SU-DHL-6 (cell line): ENCODE results near the gene CHP2.

ENCODE experiments used
- H2AFZ ChIP-seq: fragments of 200-600 bp; sonication (generic); 2 replicates; pipeline ENCODE4 v1.6.1; 2014; ENCODE audit warnings: low read depth, mild to moderate bottlenecking, moderate library complexity, mixed read lengths, antibody characterized with exemption, low read length; ENCODE audit not compliant: severe bottlenecking
- H3F3A ChIP-seq: fragments of 200-600 bp; shearing (Covaris generic); 2 replicates; pipeline ENCODE4 v1.6.0; 2016; ENCODE audit warnings: antibody characterized with exemption, mild to moderate bottlenecking; ENCODE audit not compliant: insufficient read depth
- H3K27ac ChIP-seq: fragments of 200-600 bp; sonication (generic); 2 replicates; pipeline ENCODE4 v1.5.1; 2016; ENCODE audit warnings: low read depth, mild to moderate bottlenecking, low read length, moderate library complexity, mixed read lengths
- H3K27me3 ChIP-seq: fragments of 200-600 bp; sonication (generic), shearing (Covaris generic); 2 replicates; pipeline ENCODE4 v1.6.0; 2014; ENCODE audit warnings: mild to moderate bottlenecking, low read length
- H3K36me3 ChIP-seq: fragments of 200-600 bp; sonication (generic); 2 replicates; pipeline ENCODE4 v1.6.1; 2014; ENCODE audit warnings: mild to moderate bottlenecking, low read length, mixed read lengths
- H3K4me2 ChIP-seq: fragments of 300-600, 200-600 bp; shearing (Covaris generic), sonication (generic); 2 replicates; pipeline ENCODE4 v1.6.0; 2014; ENCODE audit warnings: low read length, low read depth, mild to moderate bottlenecking; ENCODE audit not compliant: poor library complexity, severe bottlenecking
- H3K4me3 ChIP-seq: fragments of 200-600 bp; sonication (generic); 2 replicates; pipeline ENCODE4 v1.5.1; 2014; ENCODE audit warnings: antibody characterized with exemption, low read length, mild to moderate bottlenecking, mixed read lengths; ENCODE audit not compliant: insufficient read depth, poor library complexity, severe bottlenecking
- H3K79me2 ChIP-seq: fragments of 200-600 bp; sonication (generic); 2 replicates; pipeline ENCODE4 v1.6.1; 2014; ENCODE audit warnings: mild to moderate bottlenecking, low read length, moderate library complexity; ENCODE audit not compliant: insufficient read depth
- H3K9ac ChIP-seq: fragments of 200-600 bp; sonication (generic); 2 replicates; pipeline ENCODE4 v1.7.0; 2014; ENCODE audit warnings: mild to moderate bottlenecking, low read length
- H3K9me2 ChIP-seq: fragments of 200-600 bp; sonication (generic); replicated peaks from 2 replicates; pipeline ENCODE4 v1.6.1; 2014; ENCODE audit warnings: low read length; ENCODE audit not compliant: insufficient read depth
- H3K9me3 ChIP-seq: fragments of 200-600 bp; sonication (generic); 2 replicates; pipeline ENCODE4 v1.6.1; 2014; ENCODE audit warnings: low read length, mixed read lengths; ENCODE audit not compliant: insufficient read depth
- H4K20me1 ChIP-seq: fragments of 200-600 bp; sonication (generic); 2 replicates; pipeline ENCODE4 v1.6.1; 2014; ENCODE audit warnings: low read depth, mild to moderate bottlenecking, antibody characterized with exemption, low read length, moderate library complexity, mixed read lengths
- EZH2phosphoT487 ChIP-seq: fragments of 200-600 bp; sonication (generic), shearing (Covaris generic); conservative IDR thresholded peaks from 2 replicates; pipeline ENCODE4 v1.6.1; 2018; ENCODE audit warnings: mild to moderate bottlenecking, antibody characterized with exemption, low read length, moderate library complexity, mixed read lengths
- TF ChIP-seq, protein P1 (sequence below): fragments of 200-600 bp; sonication (generic); IDR thresholded peaks from one replicate; pipeline ENCODE4 v1.5.1; 2017; ENCODE audit warnings: antibody characterized with exemption, mild to moderate bottlenecking, low read length, moderate library complexity; ENCODE audit not compliant: insufficient read depth, poor library complexity, severe bottlenecking

CHP2 gene

DNA sequence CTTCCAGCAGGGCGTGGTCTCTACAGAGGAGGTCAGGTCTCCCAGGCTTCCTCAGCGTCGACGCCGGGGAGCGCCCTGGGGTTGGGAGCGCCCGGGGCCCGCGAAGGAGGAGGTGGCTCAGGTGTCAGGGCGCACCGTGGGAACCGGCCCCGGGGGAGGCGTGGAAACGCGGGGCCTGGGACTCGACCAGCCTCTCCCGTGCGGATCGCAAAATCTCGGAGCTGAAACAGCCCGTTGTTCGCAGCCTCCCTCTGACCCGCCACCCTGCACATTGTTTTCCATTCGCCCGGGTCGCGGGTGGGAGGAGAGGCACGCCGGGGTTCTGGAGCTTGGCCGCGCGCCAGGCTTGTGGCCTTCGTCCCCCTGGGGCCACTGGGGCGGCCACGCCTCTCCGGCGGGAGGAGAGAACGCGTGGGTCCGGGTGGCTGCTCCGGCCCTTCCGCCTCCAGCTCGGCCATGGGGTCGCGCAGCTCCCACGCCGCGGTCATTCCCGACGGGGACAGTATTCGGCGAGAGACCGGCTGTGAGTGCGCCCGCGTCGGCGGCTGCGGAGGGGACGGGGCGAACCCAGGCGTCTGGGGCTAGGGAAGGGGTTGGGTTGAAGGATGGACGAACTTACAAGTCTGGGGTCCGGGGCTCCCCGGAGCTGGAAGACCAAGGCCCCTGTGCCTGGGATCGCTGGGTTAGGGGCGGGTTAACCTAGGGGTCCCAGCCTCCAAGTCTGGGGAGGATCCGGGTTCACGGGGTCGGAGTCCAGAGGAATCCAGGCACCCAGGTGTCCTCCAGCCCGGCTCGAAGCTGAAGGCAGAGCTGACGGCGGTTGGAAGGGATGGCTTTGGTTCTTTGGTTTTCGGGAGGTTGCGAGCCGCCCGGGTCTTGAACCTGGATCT, at the start of gene CHP2:
TSS of gene CHP2 (plus strand) at position 433 of the 890 bp plus-strand sequence. CDS start at position 457, 24 bp downstream.
- Histone ChIP-seq H3K4me2 (no peak within 1 kb of the TSS), H2AFZ (no peak within 1 kb of the TSS), H4K20me1 (no peaks in the 10 kb centered on the region), H3K36me3 (no peaks in the 10 kb centered on the region), H3K9ac (no peak within 1 kb of the TSS), H3K9me3 (no peaks in the 10 kb centered on the region), H3K27ac (no peak within 1 kb of the TSS), H3K79me2 (no peaks in the 10 kb centered on the region), H3K4me3 (no peak within 1 kb of the TSS), H3K9me2 (no peaks in the 10 kb centered on the region), H3K27me3 (no peaks in the 10 kb centered on the region), H3F3A (no peaks in the 10 kb centered on the region)
- TF ChIP-seq, protein P1, sequence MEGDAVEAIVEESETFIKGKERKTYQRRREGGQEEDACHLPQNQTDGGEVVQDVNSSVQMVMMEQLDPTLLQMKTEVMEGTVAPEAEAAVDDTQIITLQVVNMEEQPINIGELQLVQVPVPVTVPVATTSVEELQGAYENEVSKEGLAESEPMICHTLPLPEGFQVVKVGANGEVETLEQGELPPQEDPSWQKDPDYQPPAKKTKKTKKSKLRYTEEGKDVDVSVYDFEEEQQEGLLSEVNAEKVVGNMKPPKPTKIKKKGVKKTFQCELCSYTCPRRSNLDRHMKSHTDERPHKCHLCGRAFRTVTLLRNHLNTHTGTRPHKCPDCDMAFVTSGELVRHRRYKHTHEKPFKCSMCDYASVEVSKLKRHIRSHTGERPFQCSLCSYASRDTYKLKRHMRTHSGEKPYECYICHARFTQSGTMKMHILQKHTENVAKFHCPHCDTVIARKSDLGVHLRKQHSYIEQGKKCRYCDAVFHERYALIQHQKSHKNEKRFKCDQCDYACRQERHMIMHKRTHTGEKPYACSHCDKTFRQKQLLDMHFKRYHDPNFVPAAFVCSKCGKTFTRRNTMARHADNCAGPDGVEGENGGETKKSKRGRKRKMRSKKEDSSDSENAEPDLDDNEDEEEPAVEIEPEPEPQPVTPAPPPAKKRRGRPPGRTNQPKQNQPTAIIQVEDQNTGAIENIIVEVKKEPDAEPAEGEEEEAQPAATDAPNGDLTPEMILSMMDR = no peak
- TF ChIP-seq EZH2phosphoT487 = no peak

DNA sequence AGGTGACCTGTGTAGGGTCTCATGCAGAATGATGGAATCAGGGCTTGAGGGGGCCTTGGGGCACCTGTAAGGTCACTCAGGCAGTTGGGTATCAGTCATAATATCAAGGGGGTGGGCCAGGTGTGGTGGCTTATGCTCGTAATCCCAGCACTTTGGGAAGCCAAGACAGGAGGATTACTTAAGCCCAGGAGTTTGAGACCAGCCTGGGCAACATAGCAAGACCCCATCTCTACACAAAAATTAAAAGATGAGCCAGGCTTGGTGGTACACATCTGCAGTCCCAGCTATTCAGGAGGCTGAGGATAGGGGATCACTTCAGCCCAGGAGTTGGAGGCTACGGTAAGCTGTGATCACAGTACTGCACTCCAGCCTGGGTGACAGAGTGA, 49.3 kb upstream of the CHP2 start:
- no peaks in the 10 kb centered on the region for H3K27me3 ChIP-seq
- no peak overlapping the region for H2AFZ ChIP-seq
- H3K36me3 ChIP-seq = no peaks in the 10 kb centered on the region
- no peak overlapping the region for H3K4me3 ChIP-seq
- TF ChIP-seq EZH2phosphoT487 = no peak
- TF ChIP-seq, protein P1 = no peak
- H3F3A ChIP-seq = no peaks in the 10 kb centered on the region
- H4K20me1 ChIP-seq = no peaks in the 10 kb centered on the region
- no peaks in the 10 kb centered on the region for H3K79me2 ChIP-seq
- no peak overlapping the region for H3K4me2 ChIP-seq
- H3K9me2 ChIP-seq = no peaks in the 10 kb centered on the region
- H3K27ac ChIP-seq = no peak overlapping the region
- H3K9me3 ChIP-seq = no peaks in the 10 kb centered on the region; the same call in 1 of the 2 replicates
- no peak overlapping the region for H3K9ac ChIP-seq

GRCh38 chr16:23706439-23706838, 48.4 kb upstream of the CHP2 start:
- no peaks in the 10 kb centered on the region for H3K27me3 ChIP-seq
- TF ChIP-seq EZH2phosphoT487 = no peak
- TF ChIP-seq, protein P1 = no peak
- H3K36me3 ChIP-seq = no peaks in the 10 kb centered on the region
- H3K9me3 ChIP-seq = no peaks in the 10 kb centered on the region; the same call in 1 of the 2 replicates
- H3K79me2 ChIP-seq = no peaks in the 10 kb centered on the region
- H3K4me2 ChIP-seq = no peak overlapping the region
- no peaks in the 10 kb centered on the region for H3F3A ChIP-seq
- H4K20me1 ChIP-seq = no peaks in the 10 kb centered on the region
- H3K4me3 ChIP-seq = no peak overlapping the region
- H3K9ac ChIP-seq = no peak overlapping the region
- H3K27ac ChIP-seq = no peak overlapping the region
- no peaks in the 10 kb centered on the region for H3K9me2 ChIP-seq
- H2AFZ ChIP-seq = no peak overlapping the region
